Naive B cell (primary cell): ENCODE data around the gene KLRC1. TPM values are rescaled to one million over a fixed set of nuclear protein-coding genes. Genes with fewer than 3 reads are reported as not detected.
"Not testable (repeated sequence)": the region's sequence is repeated elsewhere in the genome, so short reads cannot be mapped to it uniquely, and the experiment has no call there.

Experiments used
- ATAC-seq, 2 donors: fragments of 150-1000 bp; cut with Tn5 transposase; 2 replicates each; pipeline ENCODE4 v1.10.0; 2021; ENCODE audit warnings: low read depth in 2 of 2, mild to moderate bottlenecking in 2 of 2, moderate library complexity in 2 of 2
- DNase-seq: peaks from one replicate; pipeline ENCODE4 v3.0.0; 2022
- H3K27ac Mint-ChIP-seq, 6 donors: one replicate each; pipeline ENCODE4 v1.8.0; 2020 to 2022; ENCODE audit warnings: mild to moderate bottlenecking in 6 of 6, mixed read lengths in 6 of 6, moderate library complexity in 5 of 6, inconsistent platforms in 2 of 6
- H3K27me3 Mint-ChIP-seq, 3 donors: one replicate each; pipeline ENCODE4 v1.8.0; 2021 to 2022; ENCODE audit warnings: mixed read lengths in 3 of 3, mild to moderate bottlenecking in 1 of 3
- H3K36me3 Mint-ChIP-seq, 2 donors: one replicate each; pipeline ENCODE4 v1.8.0; 2020 to 2022; ENCODE audit warnings: mixed read lengths in 2 of 2, inconsistent platforms in 1 of 2, mild to moderate bottlenecking in 1 of 2
- H3K4me1 Mint-ChIP-seq, 3 donors: one replicate each; pipeline ENCODE4 v1.8.0; 2020 to 2022; ENCODE audit warnings: mixed read lengths in 3 of 3, inconsistent platforms in 1 of 3, mild to moderate bottlenecking in 1 of 3, moderate library complexity in 1 of 3
- H3K4me3 Mint-ChIP-seq, 8 donors: one replicate each; pipeline ENCODE4 v1.8.0; 2020 to 2022; ENCODE audit warnings: mild to moderate bottlenecking in 8 of 8, mixed read lengths in 8 of 8, moderate library complexity in 8 of 8, inconsistent platforms in 2 of 8
- H3K9me3 Mint-ChIP-seq, 7 donors: one replicate each; pipeline ENCODE4 v1.8.0; 2020 to 2022; ENCODE audit warnings: mixed read lengths in 7 of 7, mild to moderate bottlenecking in 5 of 7, inconsistent platforms in 2 of 7, moderate library complexity in 1 of 7
- polyA plus RNA-seq, 6 donors: library from polyadenylated mRNA; unstranded; fragments of 300-500 nt; fragmentation: Illumina TruSeq; gene quantifications; one replicate each; pipeline ENCODE4 v1.2.3, GENCODE V29; 2021; ENCODE audit warnings: low read depth in 6 of 6

The KLRC1 gene
- polyA plus RNA-seq, 6 donors from 2014 or later, result 0.23 to 0.26 (median 0.25) TPM; not detected in 3

GRCh38 chr12:10405294-10405693, 47.9 kb downstream of the KLRC1 start:
- Mint-ChIP-seq H3K36me3 (no peaks in the 10 kb centered on the region), H3K27ac (no peak overlapping the region), H3K4me1 (peaks cover 4 to 11% (median 10%) of the 10 kb centered on the region in 3 donors), H3K4me3 (no peak overlapping the region), H3K9me3 (peaks cover 0 to 3% (median 0%) of the 10 kb centered on the region in 7 donors), H3K27me3 (peaks cover 0 to 20% (median 6%) of the 10 kb centered on the region in 3 donors)
- DNase-seq (no peak), ATAC-seq (no peak)

GRCh38 chr12:10404798-10405197, 48.4 kb downstream of the KLRC1 start:
- Mint-ChIP-seq H3K9me3 (peaks cover 0 to 3% (median 0%) of the 10 kb centered on the region in 7 donors), H3K27me3 (peaks cover 0 to 24% (median 6%) of the 10 kb centered on the region in 3 donors), H3K36me3 (no peaks in the 10 kb centered on the region), H3K4me3 (no peak overlapping the region), H3K27ac (no peak overlapping the region), H3K4me1 (peaks cover 4 to 12% (median 11%) of the 10 kb centered on the region in 3 donors)
- ATAC-seq (no peak), DNase-seq (no peak)

DNA sequence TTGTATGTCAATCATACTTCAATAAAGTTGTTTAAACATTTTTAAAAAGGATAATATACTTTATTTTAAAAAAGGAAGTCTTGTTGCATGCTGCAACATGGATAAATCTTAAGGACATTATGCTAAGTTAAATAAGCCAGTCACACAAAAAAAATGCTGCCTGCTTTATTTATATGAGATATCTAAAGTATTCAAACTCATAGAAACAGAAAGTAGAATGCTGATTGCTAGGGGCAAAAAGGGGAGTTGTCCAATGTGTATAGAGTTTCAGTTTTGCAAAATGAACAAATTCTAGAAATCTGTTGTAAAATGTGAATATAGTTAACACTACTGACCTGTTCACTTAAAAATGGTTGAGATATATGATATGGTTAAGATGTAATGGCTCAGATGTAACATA, 52.3 kb downstream of the KLRC1 start:
- H3K36me3 Mint-ChIP-seq, result peaks cover 0 to 6% of the 10 kb centered on the region in 2 donors
- peaks cover 0 to 3% (median 0%) of the 10 kb centered on the region in 7 donors for H3K9me3 Mint-ChIP-seq
- ATAC-seq, result no peak
- DNase-seq, result no peak
- peaks cover 0 to 40% (median 11%) of the 10 kb centered on the region in 3 donors for H3K27me3 Mint-ChIP-seq
- H3K4me1 Mint-ChIP-seq, result peaks cover under 1 to 17% (median 9%) of the 10 kb centered on the region in 3 donors
- H3K27ac Mint-ChIP-seq, result no peak overlapping the region
- H3K4me3 Mint-ChIP-seq, result no peak overlapping the region

DNA sequence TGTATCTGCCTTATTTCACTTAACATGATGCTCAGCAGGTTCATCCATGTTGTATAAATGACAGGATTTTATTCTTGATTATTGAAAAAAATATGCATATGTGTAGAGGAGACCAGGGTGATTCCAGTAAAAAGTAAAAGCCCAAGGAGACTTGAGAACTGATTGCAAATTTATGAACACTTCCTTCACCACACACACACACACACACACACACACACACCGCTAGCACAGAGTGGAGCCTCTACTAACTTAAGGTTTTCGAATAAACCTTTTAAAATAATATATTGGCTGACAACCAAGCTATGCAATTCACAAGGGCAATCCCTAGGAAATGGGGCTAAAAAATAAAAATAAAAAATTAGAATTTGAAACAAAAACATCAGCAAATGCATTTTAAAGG, 55.0 kb downstream of the KLRC1 start:
- peak overlapping the region in 1 of 8 donors; percentile 1 for H3K4me3 Mint-ChIP-seq
- H3K4me1 Mint-ChIP-seq, result peaks cover 17 to 34% (median 33%) of the 10 kb centered on the region in 3 donors
- H3K9me3 Mint-ChIP-seq, result peaks cover 0 to 2% (median 0%) of the 10 kb centered on the region in 7 donors
- H3K36me3 Mint-ChIP-seq, result peaks cover 0 to 6% of the 10 kb centered on the region in 2 donors
- peak overlapping the region in 5 of 6 donors; percentile 1 to 96 (median 24) for H3K27ac Mint-ChIP-seq
- peaks cover 0 to 40% (median 11%) of the 10 kb centered on the region in 3 donors for H3K27me3 Mint-ChIP-seq
- ATAC-seq (no peak), DNase-seq (no peak)

DNA sequence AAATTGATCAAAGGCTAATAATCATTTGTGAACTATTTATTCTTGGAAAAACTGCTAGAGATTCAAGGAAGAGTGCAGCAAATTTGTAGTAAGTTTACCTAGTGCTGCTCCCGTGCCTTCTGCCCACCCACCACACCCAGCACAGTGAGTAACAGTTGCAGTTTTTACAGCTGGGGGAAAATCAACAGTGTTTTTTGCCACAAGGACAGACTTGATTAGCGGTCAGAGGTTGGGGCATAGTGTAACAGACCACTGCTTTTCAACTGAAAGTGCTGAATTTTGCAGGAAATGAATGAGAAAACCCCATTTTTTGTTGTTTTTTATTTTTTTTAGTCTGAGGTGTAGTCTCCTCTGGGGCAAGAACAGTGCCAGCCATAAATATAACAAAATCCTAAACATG, 55.9 kb downstream of the KLRC1 start:
- Mint-ChIP-seq H3K9me3 (peaks cover 0 to 2% (median 0%) of the 10 kb centered on the region in 7 donors), H3K4me1 (peaks cover 21 to 39% (median 37%) of the 10 kb centered on the region in 3 donors), H3K27me3 (peaks cover 0 to 36% (median 8%) of the 10 kb centered on the region in 3 donors), H3K36me3 (peaks cover 0 to 6% of the 10 kb centered on the region in 2 donors), H3K4me3 (peak overlapping the region in 1 of 8 donors; percentile 22), H3K27ac (peak overlapping the region in 4 of 6 donors; percentile 8 to 78 (median 15))
- ATAC-seq (no peak), DNase-seq (no peak)

- Mint-ChIP-seq H3K27ac (peak overlapping the region in 5 of 6 donors; percentile 94 to 100 (median 95)), H3K4me1 (peaks cover 21 to 47% (median 37%) of the 10 kb centered on the region in 3 donors), H3K4me3 (peak overlapping the region in 2 of 8 donors; percentile 9 to 84), H3K27me3 (peaks cover 0 to 29% (median 5%) of the 10 kb centered on the region in 3 donors)
- not testable (repeated sequence) for H3K9me3 Mint-ChIP-seq, DNase-seq, H3K36me3 Mint-ChIP-seq, ATAC-seq
Observed at GRCh38 chr12:10396176-10396575, 57.0 kb downstream of the KLRC1 start.

Other genes starting within 250 kb of the KLRC1 start
- gene GABARAPL1, start 240.5 kb downstream of the KLRC1 start, polyA plus RNA-seq, result 1 to 10 TPM in 5 of 6 donors, not detected in 1; 1.3 to 2.8 (median 2.1) TPM
- 1 to 10 TPM in 3 of 6 donors, under 1 TPM in 3; 0.60 to 2.4 (median 1.1) TPM for gene KLRD1, start 145.5 kb downstream of the KLRC1 start, polyA plus RNA-seq
- 10 to 100 TPM in 4 of 6 donors, 1 to 10 TPM in 2; 3.3 to 56.7 (median 35.3) TPM for gene KLRK1, start 63.3 kb downstream of the KLRC1 start, polyA plus RNA-seq
- not detected for gene KLRC4, start 43.6 kb downstream of the KLRC1 start, polyA plus RNA-seq
- gene KLRC3, start 32.8 kb downstream of the KLRC1 start, polyA plus RNA-seq, result not detected
- gene KLRC2, start 17.4 kb downstream of the KLRC1 start, polyA plus RNA-seq, result not detected
- gene EIF2S3B, start 52.5 kb upstream of the KLRC1 start, polyA plus RNA-seq, result under 1 TPM; 0.26 to 0.79 (median 0.66) TPM
- gene MAGOHB, start 160.2 kb upstream of the KLRC1 start, polyA plus RNA-seq, result 10 to 100 TPM; 37.3 to 46.3 (median 41.6) TPM
- not detected for gene STYK1, start 220.7 kb upstream of the KLRC1 start, polyA plus RNA-seq